ENCODE measurements around the gene STK38. TPM values are rescaled to one million over a fixed set of nuclear protein-coding genes. Genes with fewer than 3 reads are reported as not detected.

STK38 gene
- total and polyA plus RNA-seq, 8 donors: 4.7 to 18.4 (median 8.6) TPM

DNA sequence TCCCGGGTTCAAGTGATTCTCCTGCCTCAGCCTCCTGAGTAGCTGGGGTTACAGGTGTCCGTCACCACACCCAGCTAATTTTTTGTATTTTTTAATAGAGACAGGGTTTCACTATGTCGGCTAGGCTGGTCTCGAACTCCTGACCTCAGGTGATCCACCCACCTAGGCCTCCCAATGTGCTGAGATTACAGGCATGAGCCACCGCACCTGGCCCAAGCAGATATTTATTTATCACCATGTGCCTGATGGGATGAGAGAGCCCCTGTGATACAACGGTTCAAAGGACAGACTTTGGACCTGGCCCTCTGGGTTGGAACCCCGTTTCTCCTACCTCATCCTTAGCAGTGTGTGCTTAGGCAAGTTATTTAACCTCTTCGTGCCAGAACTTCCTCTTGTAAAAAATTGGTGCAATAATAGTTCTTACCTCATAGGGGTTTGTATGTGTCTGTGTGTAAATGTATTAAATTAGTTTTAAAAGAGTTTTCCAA, 19.2 kb upstream of the STK38 start:
- Histone ChIP-seq H3K36me3 (no peaks in the 10 kb centered on the region), H3K4me3 (no peak overlapping the region), H3K27ac (no peak overlapping the region), H3K9me3 (no peaks in the 10 kb centered on the region), H3K4me1 (no peaks in the 10 kb centered on the region), H3K27me3 (no peaks in the 10 kb centered on the region)
- intact Hi-C loops (cut with DNase I): no loop called here
- FAIRE-seq (no peak), ATAC-seq (no peak), DNase-seq (no peak)
- 74 to 82% methylated on average over 8 of the region's 8 CpGs for WGBS, 2 donors
- TF ChIP-seq, protein P1, sequence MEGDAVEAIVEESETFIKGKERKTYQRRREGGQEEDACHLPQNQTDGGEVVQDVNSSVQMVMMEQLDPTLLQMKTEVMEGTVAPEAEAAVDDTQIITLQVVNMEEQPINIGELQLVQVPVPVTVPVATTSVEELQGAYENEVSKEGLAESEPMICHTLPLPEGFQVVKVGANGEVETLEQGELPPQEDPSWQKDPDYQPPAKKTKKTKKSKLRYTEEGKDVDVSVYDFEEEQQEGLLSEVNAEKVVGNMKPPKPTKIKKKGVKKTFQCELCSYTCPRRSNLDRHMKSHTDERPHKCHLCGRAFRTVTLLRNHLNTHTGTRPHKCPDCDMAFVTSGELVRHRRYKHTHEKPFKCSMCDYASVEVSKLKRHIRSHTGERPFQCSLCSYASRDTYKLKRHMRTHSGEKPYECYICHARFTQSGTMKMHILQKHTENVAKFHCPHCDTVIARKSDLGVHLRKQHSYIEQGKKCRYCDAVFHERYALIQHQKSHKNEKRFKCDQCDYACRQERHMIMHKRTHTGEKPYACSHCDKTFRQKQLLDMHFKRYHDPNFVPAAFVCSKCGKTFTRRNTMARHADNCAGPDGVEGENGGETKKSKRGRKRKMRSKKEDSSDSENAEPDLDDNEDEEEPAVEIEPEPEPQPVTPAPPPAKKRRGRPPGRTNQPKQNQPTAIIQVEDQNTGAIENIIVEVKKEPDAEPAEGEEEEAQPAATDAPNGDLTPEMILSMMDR (IDR thresholded peaks at IDR 0.05): no peak

- Histone ChIP-seq H3K4me1 (no peaks in the 10 kb centered on the region), H3K9me3 (no peaks in the 10 kb centered on the region), H3K4me3 (no peak overlapping the region), H3K27me3 (no peaks in the 10 kb centered on the region), H3K36me3 (no peaks in the 10 kb centered on the region), H3K27ac (no peak overlapping the region)
- ATAC-seq (no peak), DNase-seq (no peak), FAIRE-seq (no peak)
- intact Hi-C loops (cut with DNase I): no loop called here
- WGBS, 2 donors: 78 to 88% methylated on average over 4 of the region's 4 CpGs
- TF ChIP-seq, protein P1 (IDR thresholded peaks at IDR 0.05): no peak
Measured at GRCh38 chr6:36563928-36564284, 16.6 kb upstream of the STK38 start.

DNA sequence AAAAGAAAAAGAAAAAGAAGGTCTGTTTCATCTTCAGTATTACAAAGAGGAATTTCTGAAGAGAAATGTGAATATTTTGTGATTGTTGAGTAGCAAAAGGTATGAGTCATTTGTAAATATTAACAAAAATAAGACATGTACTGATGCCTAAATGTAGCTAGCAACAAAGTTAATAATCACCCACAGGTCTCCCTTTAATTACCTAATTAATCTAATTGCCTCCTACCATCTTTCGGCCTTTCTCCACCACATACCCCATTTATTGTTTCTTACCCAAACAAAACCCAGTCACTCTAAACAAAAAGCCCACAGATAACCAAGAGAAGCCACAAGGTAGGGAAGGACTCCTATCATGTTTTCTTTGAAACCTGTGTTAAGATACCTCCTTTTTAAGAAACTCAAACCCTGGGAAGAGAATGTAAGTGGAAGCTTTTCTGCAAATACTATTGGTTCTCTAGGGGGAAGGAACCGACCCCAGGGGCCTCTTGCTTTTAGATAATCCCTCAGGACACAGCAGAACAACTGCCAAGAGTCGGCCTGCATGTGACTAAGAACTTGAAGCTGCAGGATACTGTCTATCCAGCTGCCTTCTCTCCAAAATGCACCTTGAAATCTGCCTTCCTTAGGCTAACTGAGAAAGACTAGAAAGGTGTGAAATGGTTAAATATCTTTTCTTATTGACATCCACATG, 16.1 kb upstream of the STK38 start:
- H3K9me3 ChIP-seq: no peaks in the 10 kb centered on the region
- no peak overlapping the region for H3K27ac ChIP-seq
- intact Hi-C loops (cut with DNase I): no loop called here
- ATAC-seq (no peak), DNase-seq (no peak), FAIRE-seq (no peak)
- TF ChIP-seq, protein P1 (IDR thresholded peaks at IDR 0.05): no peak
- no peak overlapping the region for H3K4me3 ChIP-seq
- H3K36me3 ChIP-seq: no peaks in the 10 kb centered on the region
- WGBS, 2 donors: 45 to 48% methylated on average over 3 of the region's 3 CpGs
- no peaks in the 10 kb centered on the region for H3K27me3 ChIP-seq
- no peaks in the 10 kb centered on the region for H3K4me1 ChIP-seq

DNA sequence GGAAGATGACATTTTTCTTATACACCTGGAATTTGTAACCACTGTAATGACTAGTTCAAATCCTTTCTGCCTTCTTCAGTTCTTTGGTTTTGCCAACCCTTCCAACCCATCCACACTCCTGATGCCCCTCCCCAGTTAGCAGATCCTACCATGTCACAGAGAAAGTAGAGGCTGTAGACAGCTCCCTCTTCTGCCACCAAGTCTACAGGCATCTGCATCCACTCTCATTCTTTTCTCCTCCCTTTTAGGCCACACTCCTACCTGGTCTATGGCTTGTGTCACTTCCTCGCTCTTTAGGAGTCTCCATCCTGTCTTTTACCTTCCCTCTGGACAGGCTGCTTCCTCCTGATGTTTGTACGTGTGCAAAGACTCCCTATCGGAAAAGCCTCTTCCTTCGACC, 13.5 kb upstream of the STK38 start:
- H3K36me3 ChIP-seq: no peaks in the 10 kb centered on the region
- TF ChIP-seq, protein P1 (IDR thresholded peaks at IDR 0.05): no peak
- WGBS, 2 donors: 90 to 93% methylated on average over 4 of the region's 4 CpGs
- DNase-seq (no peak), ATAC-seq (no peak), FAIRE-seq (no peak)
- H3K9me3 ChIP-seq: no peaks in the 10 kb centered on the region
- H3K27me3 ChIP-seq: no peaks in the 10 kb centered on the region
- H3K4me1 ChIP-seq: no peaks in the 10 kb centered on the region
- H3K27ac ChIP-seq: no peak overlapping the region
- no peak overlapping the region for H3K4me3 ChIP-seq
- intact Hi-C loops (cut with DNase I): no loop called here

DNA sequence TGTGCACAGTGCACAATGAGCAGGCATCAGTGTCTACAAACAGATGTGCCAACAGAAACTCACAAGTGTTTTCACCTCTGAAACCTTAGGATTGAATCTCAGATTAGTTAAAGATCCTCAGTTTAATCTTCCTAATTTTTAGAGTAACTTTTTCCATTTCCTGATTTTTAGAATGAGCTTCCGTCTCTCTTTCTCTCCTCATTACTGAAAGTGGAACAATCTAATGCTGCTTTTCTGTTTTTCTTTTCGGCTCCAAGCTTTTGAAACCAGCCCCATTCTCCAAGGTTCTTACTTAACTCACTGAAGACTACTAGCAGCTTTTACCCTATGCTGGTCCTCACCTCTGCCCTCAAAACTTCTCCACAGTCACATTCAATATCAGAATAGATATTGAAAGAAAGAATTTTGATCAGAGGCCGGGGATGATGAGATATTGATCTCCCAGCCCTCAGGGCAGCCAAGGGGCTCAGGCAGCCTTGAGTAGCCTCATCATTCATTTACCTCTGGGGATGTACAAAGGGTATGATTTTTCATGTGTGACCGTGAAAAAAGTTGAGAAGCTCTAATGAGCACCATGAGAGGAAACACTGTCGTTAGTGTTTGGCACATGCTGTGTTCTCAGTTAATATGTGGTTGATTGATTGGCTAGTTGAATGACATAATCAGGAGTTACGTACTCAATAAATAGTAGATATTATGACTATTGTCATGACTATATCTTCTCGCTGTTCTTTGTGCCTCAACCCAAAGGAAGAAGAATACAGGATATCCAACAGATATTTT, 11.9 kb upstream of the STK38 start:
- no peak for FAIRE-seq
- ATAC-seq: no peak
- no peaks in the 10 kb centered on the region for H3K4me1 ChIP-seq
- DNase-seq: no peak
- no peak overlapping the region for H3K4me3 ChIP-seq
- intact Hi-C loops (cut with DNase I): no loop called here
- TF ChIP-seq, protein P1 (IDR thresholded peaks at IDR 0.05): no peak
- no peaks in the 10 kb centered on the region for H3K9me3 ChIP-seq
- no peaks in the 10 kb centered on the region for H3K27me3 ChIP-seq
- H3K27ac ChIP-seq: no peak overlapping the region
- H3K36me3 ChIP-seq: no peaks in the 10 kb centered on the region
- WGBS, 2 donors: 63 to 68% methylated on average over 7 of the region's 7 CpGs
